ENCODE results near the gene GAS5. TPM values are rescaled to one million over a fixed set of nuclear protein-coding genes. Genes with fewer than 3 reads are reported as not detected.

Gene GAS5
- total and polyA plus RNA-seq, 9 of the 15 experiments (the other 6 are each of a cell fraction or from before 2014, with no cell fraction given), result 565 to 1,860 (median 1,006) TPM

- TF ChIP-seq ZNF318 (IDR thresholded peaks at IDR 0.05; ENCODE audit: borderline replicate concordance in 1 of 2, low read depth in 1 of 2), result no peak; a peak in 1 of 4 replicates
- peak; percentile 30; the same call in 1 of the 2 replicates for TF ChIP-seq ETV1 (tag; conservative IDR thresholded peaks at IDR 0.05; ENCODE audit: low read depth)
- TF ChIP-seq HDGF (IDR thresholded peaks at IDR 0.05), result no peak
- TF ChIP-seq ZNF274 (IDR thresholded peaks at IDR 0.05; ENCODE audit: borderline replicate concordance, low read depth, low read length), result no peak
- no peak for TF ChIP-seq THRB (CRISPR knock-in tag; conservative IDR thresholded peaks at IDR 0.05)
- TF ChIP-seq ZFP36 (IDR thresholded peaks at IDR 0.05; ENCODE audit: low read depth, low read length, partially characterized antibody), result no peak
- TF ChIP-seq ETV5 (CRISPR knock-in tag; IDR thresholded peaks at IDR 0.05; ENCODE audit: low read depth), result peak; percentile 22; the same call in 1 of the 2 replicates
- TF ChIP-seq ZNF407 (IDR thresholded peaks at IDR 0.05; ENCODE audit: low read depth), result no peak
These were observed 2.7 kb upstream of the GAS5 start (continued) for GRCh38 chr1:173870252-173871075.
